ENCODE measurements around the gene NDUFA13. TPM values are rescaled to one million over a fixed set of nuclear protein-coding genes. Genes with fewer than 3 reads are reported as not detected.
A peak's percentile ranks its signal among the peaks of the same experiment; 100 is the strongest.

NDUFA13 gene
- total RNA-seq, 1 donor from 2014 or later = 342 TPM

DNA sequence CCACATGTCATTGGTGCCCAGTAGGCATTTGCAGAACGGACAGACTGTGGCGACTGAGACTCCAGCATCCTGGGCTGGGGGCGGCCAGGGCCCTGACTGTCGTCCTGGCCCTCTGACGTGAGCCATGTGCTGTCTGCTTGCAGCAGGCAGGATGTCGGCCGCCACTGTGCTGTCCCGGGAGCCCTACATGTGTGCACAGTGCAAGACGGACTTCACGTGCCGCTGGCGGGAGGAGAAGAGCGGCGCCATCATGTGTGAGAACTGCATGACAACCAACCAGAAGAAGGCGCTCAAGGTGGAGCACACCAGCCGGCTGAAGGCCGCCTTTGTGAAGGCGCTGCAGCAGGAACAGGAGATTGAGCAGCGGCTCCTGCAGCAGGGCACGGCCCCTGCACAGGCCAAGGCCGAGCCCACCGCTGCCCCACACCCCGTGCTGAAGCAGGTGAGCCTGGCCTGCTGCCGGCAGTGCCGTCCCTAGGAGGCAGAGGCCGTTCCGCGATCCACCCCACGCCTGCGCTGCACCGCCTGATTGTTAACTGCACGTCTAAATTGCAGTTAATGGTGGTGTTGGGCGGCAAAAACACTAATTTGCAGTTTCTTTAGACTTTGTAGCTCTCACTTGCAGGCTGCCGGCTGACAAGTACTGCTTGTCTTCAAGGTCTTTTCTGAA lies 14.9 kb upstream of the NDUFA13 start:
- TF ChIP-seq, protein P1, sequence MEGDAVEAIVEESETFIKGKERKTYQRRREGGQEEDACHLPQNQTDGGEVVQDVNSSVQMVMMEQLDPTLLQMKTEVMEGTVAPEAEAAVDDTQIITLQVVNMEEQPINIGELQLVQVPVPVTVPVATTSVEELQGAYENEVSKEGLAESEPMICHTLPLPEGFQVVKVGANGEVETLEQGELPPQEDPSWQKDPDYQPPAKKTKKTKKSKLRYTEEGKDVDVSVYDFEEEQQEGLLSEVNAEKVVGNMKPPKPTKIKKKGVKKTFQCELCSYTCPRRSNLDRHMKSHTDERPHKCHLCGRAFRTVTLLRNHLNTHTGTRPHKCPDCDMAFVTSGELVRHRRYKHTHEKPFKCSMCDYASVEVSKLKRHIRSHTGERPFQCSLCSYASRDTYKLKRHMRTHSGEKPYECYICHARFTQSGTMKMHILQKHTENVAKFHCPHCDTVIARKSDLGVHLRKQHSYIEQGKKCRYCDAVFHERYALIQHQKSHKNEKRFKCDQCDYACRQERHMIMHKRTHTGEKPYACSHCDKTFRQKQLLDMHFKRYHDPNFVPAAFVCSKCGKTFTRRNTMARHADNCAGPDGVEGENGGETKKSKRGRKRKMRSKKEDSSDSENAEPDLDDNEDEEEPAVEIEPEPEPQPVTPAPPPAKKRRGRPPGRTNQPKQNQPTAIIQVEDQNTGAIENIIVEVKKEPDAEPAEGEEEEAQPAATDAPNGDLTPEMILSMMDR (IDR thresholded peaks at IDR 0.05; ENCODE audit: unreplicated experiment) = no peak
- Mint-ChIP-seq H3K9me3 (no peaks in the 10 kb centered on the region), H3K27me3 (ENCODE audit: low read depth) (no peaks in the 10 kb centered on the region), H3K36me3 (peaks cover 40% of the 10 kb centered on the region), H3K4me3 (no peak overlapping the region), H3K4me1 (no peaks in the 10 kb centered on the region), H3K27ac (no peak overlapping the region)
- DNase-seq (ENCODE audit: low spot score in 2 of 2, unreplicated experiment in 2 of 2) = no peak

DNA sequence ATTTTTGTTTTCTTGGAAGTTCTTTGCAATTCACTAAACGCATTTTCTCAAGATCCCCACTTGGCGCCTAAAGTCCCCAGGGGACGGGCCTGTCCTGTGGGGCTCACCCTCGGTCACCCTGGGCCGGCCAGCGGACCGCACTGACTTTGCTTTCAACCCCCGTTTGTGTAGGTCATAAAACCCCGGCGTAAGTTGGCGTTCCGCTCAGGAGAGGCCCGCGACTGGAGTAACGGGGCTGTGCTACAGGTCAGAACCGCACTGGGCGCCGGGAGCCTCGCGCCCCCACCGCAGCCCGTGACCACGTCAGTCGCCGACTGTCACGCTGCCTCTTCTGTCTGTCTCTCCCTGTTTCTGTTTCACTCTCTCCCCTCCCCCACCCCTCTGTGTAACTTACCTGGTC lies 14.2 kb upstream of the NDUFA13 start:
- TF ChIP-seq, protein P1 (IDR thresholded peaks at IDR 0.05; ENCODE audit: unreplicated experiment) = no peak
- Mint-ChIP-seq H3K36me3 (peaks cover 42% of the 10 kb centered on the region), H3K4me1 (no peaks in the 10 kb centered on the region), H3K4me3 (no peak overlapping the region), H3K27me3 (ENCODE audit: low read depth) (no peaks in the 10 kb centered on the region), H3K27ac (no peak overlapping the region), H3K9me3 (no peaks in the 10 kb centered on the region)
- no peak for DNase-seq (ENCODE audit: low spot score in 2 of 2, unreplicated experiment in 2 of 2)

DNA sequence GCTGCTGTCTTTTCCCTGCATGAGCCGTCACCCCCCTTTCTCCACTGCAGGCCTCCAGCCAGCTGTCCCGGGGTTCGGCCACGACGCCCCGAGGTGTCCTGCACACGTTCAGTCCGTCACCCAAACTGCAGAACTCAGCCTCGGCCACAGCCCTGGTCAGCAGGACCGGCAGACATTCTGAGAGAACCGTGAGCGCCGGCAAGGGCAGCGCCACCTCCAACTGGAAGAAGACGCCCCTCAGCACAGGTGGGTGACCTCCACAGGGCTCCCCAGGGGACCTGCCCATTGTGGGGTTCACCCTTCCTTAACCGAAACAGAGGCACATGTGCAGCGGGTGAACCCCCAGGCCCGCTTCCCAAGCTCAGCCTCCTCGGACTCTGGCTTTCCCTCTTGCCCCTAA lies 13.7 kb upstream of the NDUFA13 start:
- no peak for DNase-seq (ENCODE audit: low spot score in 2 of 2, unreplicated experiment in 2 of 2)
- H3K4me1 Mint-ChIP-seq = no peaks in the 10 kb centered on the region
- H3K27me3 Mint-ChIP-seq (ENCODE audit: low read depth) = no peaks in the 10 kb centered on the region
- TF ChIP-seq, protein P1 (IDR thresholded peaks at IDR 0.05; ENCODE audit: unreplicated experiment) = no peak
- peaks cover 44% of the 10 kb centered on the region for H3K36me3 Mint-ChIP-seq
- H3K4me3 Mint-ChIP-seq = no peak overlapping the region
- no peaks in the 10 kb centered on the region for H3K9me3 Mint-ChIP-seq
- no peak overlapping the region for H3K27ac Mint-ChIP-seq

DNA sequence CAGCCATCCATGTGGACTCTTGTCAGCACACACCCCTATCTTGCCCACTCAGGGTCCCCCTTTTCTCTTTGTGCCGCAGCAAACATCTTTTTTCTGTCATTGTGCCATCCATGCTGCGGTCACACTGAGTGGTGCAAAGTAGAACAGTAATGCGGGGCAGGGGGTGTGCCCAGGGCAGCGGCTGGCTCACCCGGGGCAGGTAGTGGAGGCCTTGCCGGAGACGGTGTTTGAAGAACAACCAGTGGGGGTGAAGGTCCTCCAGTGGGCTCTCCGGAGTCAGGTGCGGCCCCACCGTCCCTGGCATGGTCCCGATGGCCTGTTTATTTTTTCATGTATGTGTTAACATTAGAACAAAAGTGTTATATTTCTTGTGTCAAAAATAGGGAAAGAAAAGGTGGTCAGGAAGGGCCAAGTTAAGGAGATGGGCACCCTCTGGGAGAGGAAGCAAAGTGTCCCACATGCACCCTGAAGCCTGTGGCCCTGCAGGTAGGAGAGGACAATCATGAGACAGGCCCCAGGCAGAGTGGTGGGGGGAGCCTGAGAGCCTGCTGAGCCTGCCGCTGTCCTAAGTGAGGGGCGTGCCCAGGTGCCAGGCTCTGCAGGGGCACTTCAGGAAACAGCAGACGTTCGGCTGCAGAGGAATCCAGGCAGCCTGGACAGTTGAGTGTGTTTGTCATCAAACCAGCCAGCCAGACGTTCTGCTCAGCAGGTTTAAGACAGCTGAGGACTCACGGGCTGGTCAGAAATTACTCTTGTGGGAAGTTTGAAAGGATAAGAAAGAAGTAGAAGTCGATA lies 13.0 kb upstream of the NDUFA13 start:
- H3K27me3 Mint-ChIP-seq (ENCODE audit: low read depth) = no peaks in the 10 kb centered on the region
- no peaks in the 10 kb centered on the region for H3K9me3 Mint-ChIP-seq
- peaks cover 47% of the 10 kb centered on the region for H3K36me3 Mint-ChIP-seq
- H3K4me1 Mint-ChIP-seq = no peaks in the 10 kb centered on the region
- no peak for DNase-seq (ENCODE audit: low spot score in 2 of 2, unreplicated experiment in 2 of 2)
- no peak overlapping the region for H3K4me3 Mint-ChIP-seq
- TF ChIP-seq, protein P1 (IDR thresholded peaks at IDR 0.05; ENCODE audit: unreplicated experiment) = no peak
- peak overlapping the region; percentile 55 for H3K27ac Mint-ChIP-seq

DNA sequence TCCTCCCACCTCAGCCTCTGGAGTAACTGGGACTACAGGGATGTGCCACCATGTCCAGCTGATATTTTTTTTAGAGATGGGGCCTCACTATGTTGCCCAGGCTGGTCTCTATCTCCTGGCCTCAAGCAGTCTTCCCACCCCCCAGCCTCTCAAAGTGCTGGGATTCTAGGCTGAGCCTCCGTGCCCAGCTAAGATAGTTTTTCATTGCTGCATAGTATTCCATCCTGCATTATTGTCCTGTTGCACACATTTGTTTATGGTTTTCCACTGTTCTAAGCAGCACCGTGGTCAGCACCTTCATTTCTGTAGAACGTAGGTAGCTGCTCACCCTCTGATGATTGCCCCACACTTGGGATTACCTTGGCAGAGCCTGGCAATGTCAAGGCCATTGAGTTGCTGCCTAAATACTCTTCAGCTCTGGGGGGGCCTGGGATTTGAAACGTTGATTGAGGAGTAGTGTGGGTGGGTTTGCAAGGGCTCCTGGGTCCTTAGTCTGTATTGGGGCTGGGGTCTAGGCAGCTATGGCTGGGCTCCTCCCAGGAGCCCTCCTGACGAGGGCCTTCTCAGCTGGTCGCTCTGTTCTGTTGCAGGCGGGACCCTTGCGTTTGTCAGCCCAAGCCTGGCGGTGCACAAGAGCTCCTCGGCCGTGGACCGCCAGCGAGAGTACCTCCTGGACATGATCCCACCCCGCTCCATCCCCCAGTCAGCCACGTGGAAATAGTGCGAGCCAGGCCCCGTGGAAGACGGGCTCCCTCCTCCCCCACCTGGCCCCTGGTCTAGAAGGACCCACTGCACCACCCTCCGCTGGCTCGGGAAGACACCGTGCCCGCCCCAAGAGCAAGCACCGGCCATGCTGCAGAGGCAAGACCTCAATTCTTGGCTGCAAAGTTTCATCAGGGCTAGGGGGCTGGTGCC lies 11.0 kb upstream of the NDUFA13 start:
- no peaks in the 10 kb centered on the region for H3K27me3 Mint-ChIP-seq (ENCODE audit: low read depth)
- H3K4me1 Mint-ChIP-seq = no peaks in the 10 kb centered on the region
- TF ChIP-seq, protein P1 (IDR thresholded peaks at IDR 0.05; ENCODE audit: unreplicated experiment) = no peak
- peaks cover 44% of the 10 kb centered on the region for H3K36me3 Mint-ChIP-seq
- no peak for DNase-seq (ENCODE audit: low spot score in 2 of 2, unreplicated experiment in 2 of 2)
- no peaks in the 10 kb centered on the region for H3K9me3 Mint-ChIP-seq
- H3K4me3 Mint-ChIP-seq = no peak overlapping the region
- H3K27ac Mint-ChIP-seq = no peak overlapping the region

Data from mesothelial cell of epicardium (in vitro differentiated cells).